Activated gamma-delta T cell treated with Interleukin-2 at 50 U/mL for 16 hours (primary cell): ENCODE results near the gene PRKCZ.

Source experiments
- DNase-seq: peaks from one replicate; pipeline ENCODE4 v3.0.0-alpha.2; 2020

The PRKCZ gene

DNA sequence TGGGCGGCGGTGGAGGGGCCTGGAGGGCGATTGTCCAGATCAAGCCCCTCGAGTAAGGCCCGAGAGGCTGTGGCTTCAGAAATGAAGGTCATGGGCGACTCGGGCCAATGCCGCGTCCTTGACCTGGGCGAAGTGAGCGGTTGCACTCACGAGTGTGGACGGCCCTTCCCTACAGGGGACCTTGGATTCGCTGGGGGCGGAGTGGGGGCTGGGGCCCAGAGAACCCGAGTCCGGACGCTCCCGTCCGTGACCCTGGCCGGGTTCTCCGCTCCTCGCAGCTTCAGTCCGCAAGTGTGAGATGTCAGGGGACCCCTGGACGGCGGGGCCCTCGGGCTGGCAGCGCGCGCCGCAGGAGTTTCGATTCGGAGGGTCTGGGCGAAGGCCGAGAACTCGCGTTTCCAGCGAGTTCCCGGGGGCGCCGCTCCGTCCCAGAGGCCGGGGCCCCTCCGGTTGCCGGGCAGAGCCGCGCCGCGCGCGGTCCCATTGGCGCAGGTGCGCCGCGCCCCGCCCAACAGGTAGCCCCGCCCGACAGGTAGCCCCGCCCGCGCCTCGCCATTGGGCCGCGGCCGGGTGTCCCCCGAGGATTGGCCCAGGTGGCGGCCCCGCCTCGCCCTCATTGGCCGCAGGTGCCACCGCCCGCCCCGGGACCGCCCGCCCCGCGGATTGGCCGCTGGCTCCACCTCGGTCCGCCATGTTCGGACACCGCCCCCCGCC, at the start of gene PRKCZ:
Gene PRKCZ (plus strand): TSS at position 694 of the 714 bp plus-strand sequence. CDS start 220 bp downstream, outside the sequence.
- peak; percentile 96 for DNase-seq

DNA sequence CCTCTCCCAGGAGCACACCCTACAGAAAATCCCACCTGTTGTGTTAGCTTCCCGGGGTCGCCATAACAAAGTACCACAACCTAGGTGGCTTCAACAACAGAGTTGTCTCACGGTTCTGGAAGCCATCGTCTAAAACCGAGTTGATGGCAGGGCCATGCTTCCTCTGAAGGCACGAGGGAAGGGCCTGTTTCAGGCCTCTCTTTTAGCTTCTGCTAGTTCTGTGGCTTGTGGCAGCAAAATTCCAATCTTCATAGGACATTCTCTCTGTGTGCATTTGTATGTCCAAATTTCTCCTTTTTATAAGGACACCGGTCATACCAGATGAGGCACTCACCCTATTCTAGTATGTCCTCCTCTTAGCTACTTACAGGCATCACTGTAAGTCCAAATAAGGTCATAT, 49.8 kb upstream of the PRKCZ start:
- no peak for DNase-seq

- DNase-seq = no peak
Observed at GRCh38 chr1:2000850-2001249, 49.4 kb upstream of the PRKCZ start.

- DNase-seq = no peak
Observed at GRCh38 chr1:2001773-2002411, 48.3 kb upstream of the PRKCZ start.

- DNase-seq = no peak
Observed at GRCh38 chr1:2003541-2004131, 46.6 kb upstream of the PRKCZ start, which contains the start of gene CFAP74. TSS of gene CFAP74 (minus strand) at chr1:2003786. CDS start at chr1:1990956, 12,830 bp downstream.

DNA sequence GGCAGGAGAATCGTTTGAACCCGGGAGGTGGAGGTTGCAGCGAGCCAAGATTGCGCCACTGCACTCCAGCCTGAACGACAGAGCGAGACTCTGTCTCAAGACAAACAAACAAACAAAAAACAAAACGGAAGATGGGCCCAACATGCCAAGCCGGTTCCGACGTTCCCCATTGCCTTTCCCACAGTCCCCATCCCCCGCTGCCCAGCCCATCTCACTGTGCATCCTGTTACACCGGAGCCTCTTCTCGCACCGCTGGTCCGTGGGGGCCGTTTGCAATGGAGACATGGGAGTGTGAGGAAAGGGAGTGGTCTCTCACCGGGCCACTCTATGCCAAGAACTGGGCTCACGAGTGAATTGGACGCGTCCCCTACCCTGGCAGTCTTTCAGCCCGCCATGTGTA, 45.4 kb upstream of the PRKCZ start:
- no peak for DNase-seq

DNA sequence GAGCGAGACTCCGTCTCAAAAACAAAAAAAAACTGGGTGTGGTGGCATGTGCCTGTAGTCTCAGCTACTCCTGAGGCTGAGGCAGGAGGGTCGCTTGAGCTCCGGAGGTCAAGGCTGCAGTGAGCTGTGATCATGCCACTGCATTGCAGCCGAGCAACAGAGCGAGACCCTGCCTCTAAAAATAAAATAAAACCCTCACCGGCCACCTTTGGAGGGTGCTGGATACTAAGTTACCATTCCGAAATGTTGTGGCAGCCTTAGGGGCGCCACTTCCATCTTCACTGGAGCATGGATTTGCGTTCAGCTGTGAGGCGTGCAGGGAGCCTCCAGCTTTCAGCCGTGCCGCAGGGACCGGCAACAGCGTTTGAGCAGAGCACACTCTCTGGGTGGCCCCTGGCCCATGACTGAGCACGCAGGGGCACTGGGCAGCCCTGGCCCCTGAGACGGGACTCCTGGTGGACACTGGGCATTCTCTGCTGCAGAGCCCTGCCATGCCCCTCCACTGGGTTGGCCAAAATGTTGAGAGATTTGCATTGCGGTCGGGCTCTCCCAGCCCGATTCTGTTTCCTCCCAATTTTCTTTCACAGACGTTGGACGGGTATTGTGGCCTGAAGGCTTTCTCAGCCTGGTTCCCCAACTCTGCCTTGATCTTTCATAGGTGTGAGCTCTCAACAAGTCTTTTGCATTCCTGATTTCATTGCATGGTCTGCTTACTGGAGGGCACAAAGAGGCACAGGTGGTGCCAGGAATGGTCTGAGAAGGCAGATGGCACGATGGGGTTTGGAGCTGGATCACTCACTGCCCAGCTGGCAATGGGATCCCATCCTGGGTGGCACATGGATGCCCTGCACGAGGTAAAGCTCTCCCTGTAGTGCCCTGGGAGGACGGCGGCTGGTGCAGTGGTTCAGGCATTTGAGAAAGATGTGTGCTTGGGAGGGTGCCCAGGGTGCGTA, 40.8 kb upstream of the PRKCZ start:
- no peak for DNase-seq

DNA sequence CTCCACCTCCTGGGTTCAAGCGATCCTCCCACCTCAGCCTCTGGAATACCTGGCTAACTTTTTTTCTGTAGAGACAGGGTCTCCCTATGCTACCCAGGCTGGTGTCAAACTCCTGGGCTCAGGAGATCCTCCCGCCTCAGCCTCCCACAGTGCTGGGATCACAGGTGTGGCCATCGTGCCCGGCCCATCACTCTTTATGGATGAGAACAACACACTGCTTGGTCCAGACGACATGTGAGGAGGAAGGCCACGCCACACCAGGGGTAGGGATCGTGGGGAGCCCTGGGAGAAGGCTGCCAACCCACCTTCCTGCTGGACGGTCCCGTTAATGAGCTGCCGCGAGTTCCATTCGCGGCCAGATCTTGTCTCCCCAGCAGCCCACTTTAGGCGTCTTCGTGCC, 36.0 kb upstream of the PRKCZ start:
- DNase-seq = no peak

- no peak for DNase-seq
Observed at GRCh38 chr1:2014741-2015735, 35.2 kb upstream of the PRKCZ start.

DNA sequence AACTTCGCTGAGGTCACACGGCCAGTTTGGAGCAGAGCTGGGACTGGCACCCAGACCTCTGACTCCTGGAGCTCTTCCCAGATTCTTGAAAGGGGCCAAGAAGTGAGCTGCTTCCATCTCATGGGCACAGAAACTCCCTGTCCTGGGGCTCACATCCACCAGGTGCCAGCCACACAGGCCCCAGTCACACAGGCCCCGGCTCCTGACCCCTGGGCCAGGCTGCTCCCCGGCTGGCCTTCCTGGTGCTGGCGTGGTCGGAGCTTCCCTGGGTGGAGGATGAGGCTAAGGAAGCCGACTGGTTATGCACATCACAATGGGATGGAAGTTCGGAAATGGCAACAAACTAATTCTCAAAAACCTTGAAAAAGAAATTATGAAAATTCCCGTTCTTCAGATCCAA, 34.1 kb upstream of the PRKCZ start:
- DNase-seq = no peak

GRCh38 chr1:2018217-2019171, 31.7 kb upstream of the PRKCZ start:
- no peak for DNase-seq

GRCh38 chr1:2019172-2019543, 31.1 kb upstream of the PRKCZ start, which contains the start of gene GABRD:
TSS of gene GABRD (plus strand) at chr1:2019345. CDS start at chr1:2019424, 79 bp downstream.
- no peak for DNase-seq

DNA sequence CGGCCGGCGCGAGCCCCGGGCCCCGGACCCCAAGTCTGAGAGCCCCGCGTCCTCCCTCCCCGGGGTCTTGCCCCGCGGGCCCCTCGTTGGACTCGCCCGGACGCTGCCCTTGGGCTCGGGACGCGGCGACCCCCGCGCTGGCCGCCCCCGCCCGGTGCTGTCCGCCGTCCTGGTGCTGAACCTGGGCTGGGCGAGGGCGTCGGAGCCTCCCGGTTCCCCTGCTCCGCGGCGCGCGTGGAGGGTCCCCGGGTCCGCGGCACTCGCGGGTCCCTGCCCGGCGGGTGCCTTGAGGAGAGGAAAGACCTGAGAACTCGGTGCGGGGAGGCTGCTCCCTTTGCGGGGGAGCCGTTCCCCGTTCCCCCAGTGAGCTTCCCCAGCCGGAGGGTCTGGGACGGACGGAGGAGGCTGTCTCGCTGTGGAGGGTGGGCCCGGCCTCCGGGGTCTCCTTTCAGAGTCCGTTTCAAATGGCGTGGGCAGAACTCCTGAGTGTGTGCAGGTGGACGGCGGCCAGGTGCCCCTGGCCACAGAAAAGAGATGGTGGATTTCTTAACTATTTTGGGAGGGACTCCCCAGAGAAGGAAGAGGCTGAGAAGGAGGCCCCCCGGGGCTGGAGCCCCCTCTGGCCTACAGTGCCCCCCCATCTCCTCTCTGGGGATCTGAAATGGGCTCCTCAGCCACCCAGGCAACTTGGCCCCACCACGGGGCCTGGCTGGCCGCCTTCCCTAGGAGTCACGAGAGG, 30.5 kb upstream of the PRKCZ start:
- DNase-seq = no peak

- DNase-seq = no peak
Observed at GRCh38 chr1:2020310-2020655, 29.9 kb upstream of the PRKCZ start.

DNA sequence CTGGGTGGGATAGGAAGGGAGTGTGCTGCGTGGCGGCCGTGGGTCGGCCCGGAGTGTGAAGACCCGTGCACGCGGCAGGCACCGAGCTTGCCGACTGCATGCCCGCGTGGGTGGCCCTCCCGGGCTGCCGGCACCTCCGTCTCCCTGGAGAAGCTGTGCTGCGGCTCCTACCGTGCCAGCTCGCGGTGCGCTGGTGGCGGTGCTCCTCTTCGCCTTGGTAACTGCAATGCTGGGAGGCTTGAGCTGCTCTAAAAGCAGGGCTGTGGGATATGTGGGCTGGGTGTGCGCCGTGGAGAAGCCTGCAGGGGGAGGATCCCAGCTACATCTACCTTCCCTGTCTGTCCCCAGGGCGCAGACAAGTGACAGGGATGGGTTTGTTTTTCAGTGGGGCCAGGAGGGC, 28.7 kb upstream of the PRKCZ start:
- no peak for DNase-seq

- no peak for DNase-seq
Observed at GRCh38 chr1:2022063-2022770, 28.0 kb upstream of the PRKCZ start.

DNA sequence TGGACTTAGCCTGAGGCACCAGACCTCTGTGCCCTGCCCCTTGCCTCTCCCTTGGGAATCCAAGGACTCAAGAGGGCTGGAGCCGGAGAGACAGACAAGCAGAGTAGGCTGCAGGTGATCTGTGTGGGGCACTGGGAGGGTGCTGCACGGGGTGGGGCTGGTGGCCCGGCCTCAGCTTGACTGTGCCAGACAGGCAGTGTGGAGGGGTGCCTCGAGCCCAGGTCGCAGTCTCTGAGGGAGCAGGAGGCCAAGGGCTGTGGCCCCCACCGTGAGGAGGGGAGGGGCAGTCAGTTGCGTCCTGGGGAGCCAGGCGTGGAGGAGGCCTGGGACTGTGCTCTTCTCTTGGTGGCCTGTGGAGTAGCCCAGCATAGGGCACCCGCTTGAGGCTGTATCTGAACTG, 27.0 kb upstream of the PRKCZ start:
- no peak for DNase-seq

DNA sequence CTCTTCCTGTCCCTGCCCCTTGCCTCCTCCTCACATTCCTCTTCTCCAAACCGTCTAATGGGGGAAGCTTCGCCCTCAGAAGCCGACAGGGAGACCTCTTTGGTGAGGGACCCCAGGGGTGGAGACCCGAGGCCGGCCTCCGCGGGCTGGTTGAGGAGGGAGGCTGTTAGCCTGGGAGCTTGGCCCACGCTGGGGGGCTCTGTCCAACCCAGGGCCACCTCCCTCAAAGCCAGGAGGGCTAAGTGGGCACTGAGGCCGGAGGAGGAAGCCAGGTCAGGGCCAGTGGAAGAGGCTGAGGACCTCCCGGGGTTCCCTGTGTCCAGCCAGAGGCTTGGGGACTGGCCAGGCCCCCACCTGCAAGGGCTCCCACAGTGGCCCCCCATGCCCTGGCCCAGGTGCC, 25.8 kb upstream of the PRKCZ start:
- no peak for DNase-seq

- no peak for DNase-seq
Observed at GRCh38 chr1:2024887-2025286, 25.3 kb upstream of the PRKCZ start.
